GM23338 (cell line): ENCODE results near the gene COL21A1. TPM values are rescaled to one million over a fixed set of nuclear protein-coding genes. Genes with fewer than 3 reads are reported as not detected.

Source experiments
- ATAC-seq: fragments of 200-7000 bp; cut with Tn5 transposase; 3 replicates; pipeline ENCODE4 v1.9.1; 2020
- DNase-seq: peaks from one replicate; pipeline ENCODE4 v3.0.0-alpha.2; 2015; ENCODE audit warnings: low spot score
- H2AFZ ChIP-seq: fragments of 200-600 bp; sonication (generic); 2 replicates; pipeline ENCODE4 v1.8.0; 2016; ENCODE audit warnings: antibody characterized with exemption, mild to moderate bottlenecking, moderate library complexity
- H3F3A ChIP-seq: fragments of 200-600 bp; sonication (generic); replicated peaks from 2 replicates; pipeline ENCODE4 v1.8.0; 2017; ENCODE audit warnings: antibody characterized with exemption, mixed run types, low read depth
- H3K27ac ChIP-seq: fragments of 200-600 bp; sonication (generic); 2 replicates; pipeline ENCODE4 v1.6.1; 2016; ENCODE audit warnings: low read depth
- H3K27me3 ChIP-seq: fragments of 200-600 bp; sonication (generic); 2 replicates; pipeline ENCODE4 v1.8.0; 2016; ENCODE audit warnings: mild to moderate bottlenecking, mixed run types, moderate library complexity; ENCODE audit not compliant: insufficient read depth
- H3K36me3 ChIP-seq: fragments of 200-600 bp; sonication (generic); 2 replicates; pipeline ENCODE4 v1.8.0; 2016; ENCODE audit warnings: mild to moderate bottlenecking; ENCODE audit not compliant: insufficient read depth
- H3K4me1 ChIP-seq: fragments of 200-600 bp; sonication (generic); 2 replicates; pipeline ENCODE4 v1.8.0; 2016; ENCODE audit warnings: mild to moderate bottlenecking, moderate library complexity; ENCODE audit not compliant: insufficient read depth
- H3K4me2 ChIP-seq: fragments of 200-600 bp; sonication (generic); 2 replicates; pipeline ENCODE4 v1.7.1; 2017; ENCODE audit warnings: mixed run types
- H3K4me3 ChIP-seq: fragments of 200-600 bp; sonication (generic); 2 replicates; pipeline ENCODE4 v1.6.1; 2016; ENCODE audit warnings: mixed run types
- H3K79me2 ChIP-seq: fragments of 200-600 bp; sonication (generic); replicated peaks from 2 replicates; pipeline ENCODE4 v1.8.0; 2017; ENCODE audit warnings: mild to moderate bottlenecking; ENCODE audit not compliant: insufficient read depth
- H3K9me2 ChIP-seq: fragments of 200-600 bp; sonication (generic); 2 replicates; pipeline ENCODE4 v1.8.0; 2017; ENCODE audit not compliant: insufficient read depth
- H4K20me1 ChIP-seq: fragments of 200-600 bp; sonication (generic); replicated peaks from 2 replicates; pipeline ENCODE4 v1.8.0; 2017; ENCODE audit warnings: mild to moderate bottlenecking; ENCODE audit not compliant: insufficient read depth
- H3K27ac Mint-ChIP-seq: 2 replicates; pipeline ENCODE4 v1.8.0; 2020; ENCODE audit warnings: inconsistent platforms, mild to moderate bottlenecking, moderate library complexity, mixed read lengths
- H3K27me3 Mint-ChIP-seq: 3 replicates; pipeline ENCODE4 v1.8.0; 2022; ENCODE audit warnings: low read depth, mild to moderate bottlenecking, moderate library complexity, mixed read lengths, inconsistent platforms; ENCODE audit not compliant: insufficient read depth, poor library complexity
- H3K36me3 Mint-ChIP-seq: 3 replicates; pipeline ENCODE4 v1.8.0; 2021; ENCODE audit warnings: low read depth, mild to moderate bottlenecking, inconsistent platforms, moderate library complexity, mixed read lengths
- H3K4me1 Mint-ChIP-seq: 3 replicates; pipeline ENCODE4 v1.8.0; 2020; ENCODE audit warnings: mild to moderate bottlenecking, inconsistent platforms, mixed read lengths
- H3K4me3 Mint-ChIP-seq: 3 replicates; pipeline ENCODE4 v1.8.0; 2021; ENCODE audit warnings: moderate library complexity, mild to moderate bottlenecking, inconsistent platforms, mixed read lengths
- H3K9me3 Mint-ChIP-seq: 3 replicates; pipeline ENCODE4 v1.8.0; 2020; ENCODE audit warnings: moderate library complexity, mild to moderate bottlenecking, inconsistent platforms, mixed read lengths
- CREB1 ChIP-seq: fragments of 250-450 bp; sonication (Bioruptor Pico); IDR thresholded peaks from 2 replicates; pipeline ENCODE4 v1.5.0; 2020; ENCODE audit warnings: low read depth, mild to moderate bottlenecking, moderate library complexity
- ETS1 ChIP-seq: IDR thresholded peaks from 2 replicates; pipeline ENCODE4 v1.6.1; 2016; ENCODE audit warnings: antibody characterized with exemption
- EZH2 ChIP-seq: fragments of 200-600 bp; sonication (generic); IDR thresholded peaks from one replicate; pipeline ENCODE4 v1.8.0; 2017; ENCODE audit warnings: antibody characterized with exemption, mild to moderate bottlenecking, low read depth; ENCODE audit not compliant: unreplicated experiment
- EZH2phosphoT487 ChIP-seq: fragments of 200-600 bp; sonication (generic); IDR thresholded peaks from one replicate; pipeline ENCODE4 v1.8.1; 2018; ENCODE audit warnings: antibody characterized with exemption; ENCODE audit not compliant: unreplicated experiment
- ZNF331 ChIP-seq: fragments of 250-450 bp; sonication (Bioruptor Pico); IDR thresholded peaks from 2 replicates; pipeline ENCODE4 v1.5.0; 2020; ENCODE audit warnings: low read depth, mild to moderate bottlenecking, moderate library complexity
- ZNF462 ChIP-seq: fragments of 250-450 bp; sonication (Bioruptor Pico); IDR thresholded peaks from 2 replicates; pipeline ENCODE4 v1.5.0; 2020; ENCODE audit warnings: mild to moderate bottlenecking, moderate library complexity
- polyA plus RNA-seq: library from polyadenylated mRNA; unstranded; fragments of >200 nt; fragmentation: Nextera tagmentation; extraction: Ambion mirVana; gene quantifications from 2 replicates; pipeline ENCODE4 v1.2.1, GENCODE V29; 2016
- total RNA-seq: library from RNA; depleted of rRNA; stranded (reverse); fragments of >200 nt; shearing (Covaris generic); gene quantifications from 2 replicates; pipeline ENCODE4 v1.2.3, GENCODE V29; 2014

Gene COL21A1
- total and polyA plus RNA-seq, 2 experiments from 2014 or later = 5.0 to 6.2 TPM

DNA sequence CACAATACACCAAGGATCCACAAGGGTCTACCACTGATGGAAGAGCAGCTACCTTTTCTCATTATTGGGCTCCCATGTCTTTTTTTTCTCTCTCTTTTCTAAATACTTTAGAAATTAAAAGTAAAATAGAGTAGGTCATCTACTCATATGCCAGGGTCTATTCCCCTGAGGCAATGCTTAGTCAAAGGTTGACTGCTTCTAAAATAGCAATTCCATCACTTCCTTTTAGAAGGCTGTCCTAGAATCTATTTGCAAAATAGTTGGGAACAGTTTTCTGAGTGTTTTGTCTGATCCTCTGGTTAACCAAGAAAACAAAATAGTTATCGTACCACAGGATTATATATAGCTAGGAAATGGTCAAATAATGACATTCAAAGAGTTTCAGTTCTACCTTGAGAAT is 174.1 kb downstream of the COL21A1 start:
- H3K9me3 Mint-ChIP-seq = peaks cover 10% of the 10 kb centered on the region; the same call in 2 of the 3 replicates
- no peak overlapping the region for H2AFZ ChIP-seq
- H3K4me2 ChIP-seq = no peak overlapping the region
- H3K27ac Mint-ChIP-seq = no peak overlapping the region
- no peaks in the 10 kb centered on the region for H3K27me3 ChIP-seq
- H4K20me1 ChIP-seq = no peaks in the 10 kb centered on the region
- H3F3A ChIP-seq = no peaks in the 10 kb centered on the region
- no peaks in the 10 kb centered on the region for H3K36me3 ChIP-seq
- no peaks in the 10 kb centered on the region for H3K4me1 Mint-ChIP-seq
- ATAC-seq (no peak), DNase-seq (no peak)
- H3K4me3 ChIP-seq = no peak overlapping the region
- H3K27me3 Mint-ChIP-seq = no peaks in the 10 kb centered on the region
- peaks cover 10% of the 10 kb centered on the region; the same call in 2 of the 3 replicates for H3K36me3 Mint-ChIP-seq
- H3K79me2 ChIP-seq = no peaks in the 10 kb centered on the region
- H3K9me2 ChIP-seq = no peaks in the 10 kb centered on the region
- H3K27ac ChIP-seq = no peak overlapping the region
- H3K4me1 ChIP-seq = no peaks in the 10 kb centered on the region
- H3K4me3 Mint-ChIP-seq = no peak overlapping the region
- TF ChIP-seq ETS1 = no peak
- no peak for TF ChIP-seq EZH2
- no peak for TF ChIP-seq EZH2phosphoT487
- TF ChIP-seq ZNF462 (CRISPR knock-in tag) = no peak

DNA sequence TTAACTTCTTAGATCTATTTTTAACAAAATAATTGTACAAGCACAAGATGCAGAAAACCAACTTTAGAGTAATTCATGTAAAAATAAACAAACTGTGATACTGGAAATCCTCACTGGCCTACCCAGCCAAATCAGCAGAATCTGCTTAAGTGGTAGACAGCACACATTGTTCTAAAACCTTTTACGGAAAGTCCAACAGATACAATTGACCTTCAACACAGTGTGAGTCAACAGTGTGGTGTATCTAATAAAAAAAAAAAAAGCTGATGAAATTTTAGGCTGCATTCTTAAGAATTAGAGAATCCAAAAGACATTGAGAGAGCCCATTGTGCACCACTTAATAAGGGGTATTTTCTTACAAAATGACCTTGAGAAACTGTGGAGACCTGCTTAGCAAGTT is 174.5 kb downstream of the COL21A1 start:
- Mint-ChIP-seq H3K4me1 (no peaks in the 10 kb centered on the region), H3K27ac (no peak overlapping the region), H3K27me3 (no peaks in the 10 kb centered on the region), H3K4me3 (no peak overlapping the region), H3K9me3 (peaks cover 10% of the 10 kb centered on the region; the same call in 2 of the 3 replicates), H3K36me3 (peaks cover 10% of the 10 kb centered on the region; the same call in 2 of the 3 replicates)
- no peaks in the 10 kb centered on the region for H3F3A ChIP-seq
- no peaks in the 10 kb centered on the region for H3K9me2 ChIP-seq
- H3K79me2 ChIP-seq = no peaks in the 10 kb centered on the region
- no peak overlapping the region for H2AFZ ChIP-seq
- no peak overlapping the region for H3K4me3 ChIP-seq
- no peaks in the 10 kb centered on the region for H4K20me1 ChIP-seq
- no peaks in the 10 kb centered on the region for H3K4me1 ChIP-seq
- no peak overlapping the region for H3K27ac ChIP-seq
- no peak overlapping the region for H3K4me2 ChIP-seq
- no peaks in the 10 kb centered on the region for H3K36me3 ChIP-seq
- H3K27me3 ChIP-seq = no peaks in the 10 kb centered on the region
- ATAC-seq = no peak
- DNase-seq = no peak
- TF ChIP-seq ZNF331 (no peak), CREB1 (CRISPR knock-in tag) (no peak), EZH2phosphoT487 (no peak)
